PC-9 (cell line): Measurements from ENCODE around the gene ARIH1.

Source experiments
- CTCF ChIP-seq: fragments of 200-600 bp; sonication (generic); conservative IDR thresholded peaks from 2 replicates; pipeline ENCODE4 v1.6.1; 2017; ENCODE audit warnings: mixed run types, antibody characterized with exemption, mild to moderate bottlenecking, moderate library complexity
- EZH2 ChIP-seq: fragments of 200-600 bp; sonication (generic); IDR thresholded peaks from 2 replicates; pipeline ENCODE4 v1.8.0; 2017; ENCODE audit warnings: antibody characterized with exemption, low read depth

- TF ChIP-seq CTCF (no peak), EZH2 (no peak)
These were observed 7.0 kb downstream of the ARIH1 start for GRCh38 chr15:72481015-72481659.
